ENCODE results near the gene CAPN11. TPM values are rescaled to one million over a fixed set of nuclear protein-coding genes. Genes with fewer than 3 reads are reported as not detected.

The CAPN11 gene
- total RNA-seq, 1 experiment from 2014 or later: not detected

DNA sequence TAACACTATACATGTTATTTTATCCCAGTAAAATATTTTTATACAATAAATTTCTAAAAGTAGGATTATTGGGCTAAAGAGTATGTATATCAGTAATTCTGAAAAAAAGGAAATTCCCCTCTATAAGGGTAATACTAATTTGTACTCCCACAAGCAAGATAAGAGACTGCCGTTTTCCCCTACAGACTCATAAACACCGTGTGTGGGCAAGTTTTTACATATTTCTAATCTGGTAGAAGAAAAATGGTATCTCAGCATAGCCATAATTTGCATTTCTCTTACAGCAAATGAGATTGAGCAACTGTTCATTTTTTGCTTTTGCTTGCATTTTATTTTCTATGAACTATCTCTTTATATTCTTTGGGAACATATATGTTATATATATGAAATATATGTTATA is 32.1 kb downstream of the CAPN11 start:
- Histone ChIP-seq H3K4me3 (replicated peaks in 1 of 2; ENCODE audit: low read depth in 1 of 2, low read length in 2 of 2) (no peak overlapping the region), H3K27ac (ENCODE audit: low read depth, low read length) (no peak overlapping the region), H3K79me2 (ENCODE audit: insufficient read depth, low read length) (no peaks in the 10 kb centered on the region), H3K4me2 (ENCODE audit: low read length) (no peak overlapping the region), H3K9me2 (ENCODE audit: insufficient read depth) (no peaks in the 10 kb centered on the region), H3K9ac (ENCODE audit: low read length) (no peak overlapping the region), H3K4me1 (ENCODE audit: control insufficient read depth in 1 of 2, insufficient read depth in 2 of 2, low read length in 2 of 2) (peaks cover 10 to 13% of the 10 kb centered on the region in 2 experiments; a peak in 3 of 4 replicates), H3K9me3 (ENCODE audit: control insufficient read depth in 1 of 2, insufficient read depth in 1 of 2, low read depth in 1 of 2, low read length in 2 of 2) (no peaks in the 10 kb centered on the region), H3K36me3 (ENCODE audit: control insufficient read depth in 1 of 2, insufficient read depth in 2 of 2, low read length in 2 of 2) (no peaks in the 10 kb centered on the region), H3K27me3 (ENCODE audit: insufficient read depth, low read length) (no peaks in the 10 kb centered on the region), H4K20me1 (ENCODE audit: insufficient read depth) (no peaks in the 10 kb centered on the region), H2AFZ (ENCODE audit: low read depth, low read length, poor library complexity, severe bottlenecking) (no peak overlapping the region)
- ATAC-seq: no peak
- no TSS peak for BruUV-seq (replicated peaks)
- CTCF ChIA-PET: interaction anchor here (1.2 kb wide), 1 partner anchor 18 kb away, joined by 5 read pairs; no protein-coding TSS in a partner anchor
- TF ChIP-seq, protein P1, sequence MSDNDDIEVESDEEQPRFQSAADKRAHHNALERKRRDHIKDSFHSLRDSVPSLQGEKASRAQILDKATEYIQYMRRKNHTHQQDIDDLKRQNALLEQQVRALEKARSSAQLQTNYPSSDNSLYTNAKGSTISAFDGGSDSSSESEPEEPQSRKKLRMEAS (IDR thresholded peaks at IDR 0.05): no peak
- TF ChIP-seq, protein P2, sequence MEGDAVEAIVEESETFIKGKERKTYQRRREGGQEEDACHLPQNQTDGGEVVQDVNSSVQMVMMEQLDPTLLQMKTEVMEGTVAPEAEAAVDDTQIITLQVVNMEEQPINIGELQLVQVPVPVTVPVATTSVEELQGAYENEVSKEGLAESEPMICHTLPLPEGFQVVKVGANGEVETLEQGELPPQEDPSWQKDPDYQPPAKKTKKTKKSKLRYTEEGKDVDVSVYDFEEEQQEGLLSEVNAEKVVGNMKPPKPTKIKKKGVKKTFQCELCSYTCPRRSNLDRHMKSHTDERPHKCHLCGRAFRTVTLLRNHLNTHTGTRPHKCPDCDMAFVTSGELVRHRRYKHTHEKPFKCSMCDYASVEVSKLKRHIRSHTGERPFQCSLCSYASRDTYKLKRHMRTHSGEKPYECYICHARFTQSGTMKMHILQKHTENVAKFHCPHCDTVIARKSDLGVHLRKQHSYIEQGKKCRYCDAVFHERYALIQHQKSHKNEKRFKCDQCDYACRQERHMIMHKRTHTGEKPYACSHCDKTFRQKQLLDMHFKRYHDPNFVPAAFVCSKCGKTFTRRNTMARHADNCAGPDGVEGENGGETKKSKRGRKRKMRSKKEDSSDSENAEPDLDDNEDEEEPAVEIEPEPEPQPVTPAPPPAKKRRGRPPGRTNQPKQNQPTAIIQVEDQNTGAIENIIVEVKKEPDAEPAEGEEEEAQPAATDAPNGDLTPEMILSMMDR (IDR thresholded peaks at IDR 0.05 in 2 of 3, conservative IDR thresholded peaks at IDR 0.05 in 1 of 3; ENCODE audit: borderline replicate concordance in 1 of 3, insufficient read depth in 1 of 3, low read depth in 2 of 3, low read length in 2 of 3): no peak
- TF ChIP-seq ZFX (IDR thresholded peaks at IDR 0.05) (no peak), TCF7L2 (IDR thresholded peaks at IDR 0.05; ENCODE audit: borderline replicate concordance, extremely low read depth, insufficient read depth, insufficient read length) (no peak), EZH2phosphoT487 (IDR thresholded peaks at IDR 0.05; ENCODE audit: borderline replicate concordance) (no peak), ZNF274 (IDR thresholded peaks at IDR 0.05; ENCODE audit: low read depth, low read length) (no peak), EZH2 (IDR thresholded peaks at IDR 0.05) (no peak), SRF (IDR thresholded peaks at IDR 0.05; ENCODE audit: low read depth) (no peak), SP1 (IDR thresholded peaks at IDR 0.05; ENCODE audit: low read depth) (no peak), CEBPB (IDR thresholded peaks at IDR 0.05; ENCODE audit: low read depth) (no peak)
- TF ChIP-seq, protein P3, sequence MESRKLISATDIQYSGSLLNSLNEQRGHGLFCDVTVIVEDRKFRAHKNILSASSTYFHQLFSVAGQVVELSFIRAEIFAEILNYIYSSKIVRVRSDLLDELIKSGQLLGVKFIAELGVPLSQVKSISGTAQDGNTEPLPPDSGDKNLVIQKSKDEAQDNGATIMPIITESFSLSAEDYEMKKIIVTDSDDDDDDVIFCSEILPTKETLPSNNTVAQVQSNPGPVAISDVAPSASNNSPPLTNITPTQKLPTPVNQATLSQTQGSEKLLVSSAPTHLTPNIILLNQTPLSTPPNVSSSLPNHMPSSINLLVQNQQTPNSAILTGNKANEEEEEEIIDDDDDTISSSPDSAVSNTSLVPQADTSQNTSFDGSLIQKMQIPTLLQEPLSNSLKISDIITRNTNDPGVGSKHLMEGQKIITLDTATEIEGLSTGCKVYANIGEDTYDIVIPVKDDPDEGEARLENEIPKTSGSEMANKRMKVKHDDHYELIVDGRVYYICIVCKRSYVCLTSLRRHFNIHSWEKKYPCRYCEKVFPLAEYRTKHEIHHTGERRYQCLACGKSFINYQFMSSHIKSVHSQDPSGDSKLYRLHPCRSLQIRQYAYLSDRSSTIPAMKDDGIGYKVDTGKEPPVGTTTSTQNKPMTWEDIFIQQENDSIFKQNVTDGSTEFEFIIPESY (IDR thresholded peaks at IDR 0.05; ENCODE audit: extremely low read depth, insufficient replicate concordance, low read length): no peak
- intact Hi-C loops (cut with micrococcal nuclease): no loop called here
- no peak for DNase-seq (ENCODE audit: low read depth, low spot score)
- POLR2A ChIA-PET: interaction anchor here (2.3 kb wide), 1 partner anchor 56 kb away, joined by 6 read pairs; the partner anchor contains the start of gene HSP90AB1
- RAD21 ChIA-PET (ENCODE audit: low non-redundant PET in 1 of 2, low total read pairs in 2 of 2, uncharacterized antibody in 2 of 2, unreplicated experiment in 2 of 2): no interaction called here

Measured in HCT116 (cell line).